CD4-positive, alpha-beta T cell treated with Interleukin-4 for 1 hour (primary cell): ENCODE results near the gene GAD1.

Experiments
- DNase-seq, 2 donors: peaks; one replicate each; pipeline ENCODE4 v3.0.0-alpha.2; 2020 to 2022

GAD1 gene

DNA sequence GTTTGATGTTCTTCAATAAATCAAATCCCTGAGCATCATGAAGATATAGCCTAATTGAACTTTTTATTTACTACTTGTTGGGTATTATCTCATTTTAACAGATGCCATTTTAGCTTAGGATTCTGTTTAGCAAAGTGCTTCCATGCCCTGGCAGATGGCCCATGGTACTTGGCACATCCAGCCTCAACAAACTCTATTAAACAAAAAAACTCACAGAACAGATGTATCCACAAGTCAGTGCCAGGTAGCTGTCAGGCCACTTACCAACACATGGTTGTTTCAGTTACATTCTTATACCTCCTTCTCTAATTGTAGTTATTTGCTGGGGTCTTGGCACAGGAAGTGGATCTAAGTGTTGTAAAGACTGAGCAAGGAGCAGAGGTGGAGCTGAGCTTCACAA, 29.6 kb downstream of the GAD1 start:
- DNase-seq: no peak

DNA sequence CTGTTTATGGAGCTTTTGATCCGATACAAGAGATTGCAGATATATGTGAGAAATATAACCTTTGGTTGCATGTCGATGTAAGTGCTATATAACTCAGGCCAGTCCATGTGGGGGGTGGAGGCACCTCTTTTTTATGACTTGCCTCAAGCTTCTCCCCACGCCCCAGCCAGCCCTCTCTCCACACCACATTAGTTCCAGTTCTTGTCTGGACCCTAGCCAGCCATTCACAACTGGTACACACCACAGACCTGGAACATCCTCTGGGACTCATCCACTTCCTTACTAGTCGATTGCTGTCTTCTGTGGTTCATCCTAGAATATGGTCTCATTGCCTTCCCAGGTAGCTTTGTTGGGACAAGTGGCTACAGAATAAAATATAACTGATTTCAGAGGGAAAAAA, 31.0 kb downstream of the GAD1 start:
- no peak for DNase-seq

DNA sequence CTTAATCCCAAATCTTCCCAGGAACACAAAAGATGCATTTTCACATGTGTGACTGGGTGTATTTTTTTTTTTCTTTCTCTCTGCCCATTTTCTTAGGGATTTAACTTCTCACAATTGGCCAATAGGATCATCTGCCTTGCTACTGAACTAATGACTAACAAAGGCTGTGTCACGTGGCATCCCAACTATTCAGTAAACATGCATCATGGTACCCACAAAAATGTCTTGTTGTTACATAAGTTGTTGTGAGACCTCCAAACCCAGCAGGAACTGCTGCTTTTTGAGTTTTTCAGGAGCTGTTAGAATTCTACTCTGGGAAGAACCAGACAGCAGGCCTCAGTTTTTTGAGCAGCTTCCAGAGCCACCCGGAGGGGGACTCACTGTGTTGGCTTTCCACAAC, 31.9 kb downstream of the GAD1 start:
- DNase-seq: no peak

DNA sequence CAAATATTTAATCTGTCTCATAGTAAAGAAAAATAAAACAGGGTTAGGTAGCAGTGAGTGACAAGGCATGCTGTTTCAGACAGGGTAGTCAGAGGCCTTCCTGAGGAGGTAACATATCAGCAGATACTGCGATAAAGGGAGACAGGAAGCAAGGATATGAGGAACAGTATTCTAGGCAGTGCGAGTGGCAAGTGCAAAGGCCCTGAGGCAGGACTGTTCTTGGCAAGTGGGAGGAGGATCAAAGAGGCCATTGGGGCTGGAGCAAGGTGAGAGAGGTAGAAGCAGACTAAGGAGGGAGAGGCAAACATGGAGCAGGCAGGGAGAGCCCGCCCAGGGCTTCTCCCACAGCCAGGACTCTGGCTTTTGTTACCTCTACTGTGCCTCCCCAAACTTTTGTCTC, 33.6 kb downstream of the GAD1 start:
- DNase-seq: no peak

DNA sequence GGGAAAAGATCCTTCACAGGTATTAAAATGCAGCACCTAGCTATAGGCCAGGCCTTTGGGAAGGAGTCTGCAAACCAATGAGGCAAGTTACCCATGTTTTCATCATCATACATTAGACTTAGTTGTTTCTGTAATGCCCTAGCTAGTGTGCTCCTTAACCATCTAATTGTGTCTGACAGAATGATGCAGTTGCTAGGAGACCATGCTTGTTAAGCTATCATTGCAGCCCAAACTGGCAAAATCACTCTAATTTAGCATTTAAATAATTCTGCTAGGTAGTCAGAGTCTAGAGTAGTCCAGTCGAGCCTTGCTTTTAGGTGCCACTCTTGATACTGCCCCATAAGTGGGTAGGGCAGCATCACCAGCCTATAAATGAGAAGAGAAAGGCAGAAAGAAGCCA, 34.9 kb downstream of the GAD1 start:
- no peak for DNase-seq

DNA sequence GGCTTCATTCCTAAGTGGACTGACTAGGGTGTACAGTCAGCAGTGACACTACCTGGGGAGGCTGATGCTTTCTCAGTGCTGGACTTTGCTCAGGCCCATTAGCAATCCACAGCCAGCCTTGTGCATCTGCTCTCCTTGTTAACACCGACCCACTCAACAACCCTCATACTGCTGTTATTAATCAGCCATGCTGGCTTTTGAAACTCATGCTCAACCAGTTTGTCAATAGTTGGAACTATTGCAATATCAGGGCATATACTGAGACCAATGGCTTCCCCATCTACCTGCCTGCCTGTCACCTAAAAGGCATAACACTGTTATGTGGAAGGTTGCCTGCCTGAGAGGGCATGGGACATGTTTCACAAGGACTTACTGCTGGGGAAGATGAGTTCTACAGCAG, 39.4 kb downstream of the GAD1 start:
- DNase-seq: no peak

DNA sequence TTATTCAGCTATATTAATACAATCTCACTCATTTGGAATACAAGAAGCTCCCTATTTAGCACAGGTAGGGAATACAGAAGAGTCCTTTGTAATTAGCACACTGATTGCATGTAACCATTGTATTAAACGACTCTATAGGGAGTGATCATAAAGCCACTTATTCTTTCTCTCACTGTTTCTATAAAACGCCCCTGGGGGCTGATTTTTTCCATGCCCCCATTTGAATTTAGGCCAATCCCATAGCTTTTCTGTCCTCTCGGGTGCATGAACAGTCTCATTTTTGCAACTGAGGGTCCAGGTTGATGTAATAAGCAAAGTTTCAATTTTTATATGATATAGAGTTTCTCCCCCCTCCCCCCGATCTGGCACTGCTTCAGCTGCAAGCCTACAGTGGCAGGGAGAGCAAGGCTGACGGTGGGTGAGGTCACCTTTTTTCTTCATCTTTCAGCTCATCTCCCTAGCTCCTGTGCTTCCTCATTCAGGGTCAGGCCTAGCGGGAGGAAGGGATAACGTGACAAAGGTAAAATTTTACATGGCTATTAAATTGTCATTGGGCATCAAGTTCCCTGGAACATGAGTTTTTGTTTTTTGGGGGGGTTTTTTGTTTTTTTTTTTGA, 45.7 kb downstream of the GAD1 start:
- DNase-seq: no peak

DNA sequence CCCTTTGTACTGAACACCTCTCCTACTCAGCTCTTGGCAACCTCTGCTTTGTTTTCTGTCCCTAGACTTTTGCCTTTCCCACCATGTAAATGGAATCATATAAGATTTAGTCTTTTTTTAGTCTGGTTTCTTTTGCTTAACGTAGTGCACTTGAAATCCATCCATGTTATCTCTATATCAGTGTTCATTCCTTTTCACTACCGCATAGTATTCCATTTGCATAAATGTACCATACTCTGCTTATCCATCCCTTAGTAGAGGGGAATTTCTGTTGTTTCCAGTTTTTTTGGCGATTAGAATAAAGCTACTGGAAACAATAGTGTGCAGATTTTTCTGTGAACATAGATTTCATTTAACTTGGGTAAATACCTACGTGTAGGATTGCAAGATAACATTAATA, 46.4 kb downstream of the GAD1 start:
- DNase-seq: no peak

DNA sequence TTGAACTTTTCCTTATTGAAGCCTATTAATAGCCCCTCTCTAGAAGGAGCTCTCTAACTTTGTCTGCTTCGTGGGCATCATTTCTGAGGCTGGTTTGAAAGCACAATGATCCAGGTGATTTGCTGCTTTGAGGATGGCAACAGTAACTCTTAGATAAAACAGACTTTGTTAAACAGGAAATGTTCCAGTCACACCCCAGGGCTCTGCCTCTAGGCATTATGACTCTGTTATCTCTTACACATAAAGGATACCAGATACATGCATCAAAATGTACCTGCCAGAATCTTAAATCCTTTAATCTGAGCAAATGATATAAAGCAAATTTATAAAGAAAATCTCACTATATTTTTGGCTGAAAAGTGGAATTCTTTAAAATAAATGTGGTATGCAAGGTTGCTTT, 52.3 kb downstream of the GAD1 start:
- DNase-seq: no peak

DNA sequence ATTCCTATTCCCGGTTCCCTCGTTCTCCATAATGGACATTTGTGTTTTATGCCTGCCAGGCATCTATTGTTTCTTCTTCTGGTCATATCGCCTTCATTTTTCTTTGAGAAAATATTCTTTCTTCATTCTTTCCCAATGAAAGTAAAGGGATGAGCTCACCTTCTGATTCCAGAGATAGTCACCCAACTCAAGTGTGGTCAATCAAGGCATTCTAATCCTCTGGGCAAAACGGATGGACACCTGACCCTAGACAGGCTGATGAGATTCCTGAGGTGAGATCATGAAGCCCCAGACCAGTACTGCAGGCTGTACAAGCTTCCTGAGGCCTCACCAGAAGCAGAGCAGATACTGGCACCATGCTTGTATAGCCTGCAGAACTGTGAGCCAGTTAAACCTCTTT, 52.8 kb downstream of the GAD1 start:
- DNase-seq: no peak

DNA sequence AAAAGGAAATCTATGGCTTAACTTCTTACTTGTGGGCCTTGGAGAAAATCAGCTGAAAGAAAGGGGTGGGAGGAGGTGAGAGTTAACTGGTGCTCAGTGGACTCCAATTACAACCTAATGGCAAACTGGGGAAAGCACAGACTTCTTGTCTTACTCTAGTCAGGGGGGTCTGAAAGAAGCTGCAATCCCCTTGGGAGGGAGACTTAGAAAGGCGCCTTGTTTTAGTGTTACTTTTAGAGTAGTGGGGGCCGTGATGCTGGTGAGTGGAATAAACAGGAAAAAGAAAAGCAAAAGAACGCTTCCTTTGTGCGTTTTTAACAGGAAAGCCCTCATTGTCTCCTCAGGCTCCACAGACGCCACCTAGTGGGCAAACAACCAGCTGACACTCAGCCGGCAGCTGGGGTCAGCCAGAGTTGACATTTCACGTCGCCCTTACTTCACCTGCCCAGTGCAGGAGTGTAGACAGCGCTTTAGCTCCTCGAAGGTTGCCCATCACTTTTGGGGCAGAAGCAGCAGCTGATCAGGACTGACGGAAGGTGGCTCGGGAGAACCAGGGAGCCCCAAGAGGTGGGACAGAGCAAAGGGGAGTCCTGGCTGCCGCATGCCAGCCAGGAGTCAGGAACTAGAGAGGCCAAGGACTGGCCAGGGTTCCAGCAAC, 56.5 kb downstream of the GAD1 start:
- peak; percentile 64 to 73 for DNase-seq

DNA sequence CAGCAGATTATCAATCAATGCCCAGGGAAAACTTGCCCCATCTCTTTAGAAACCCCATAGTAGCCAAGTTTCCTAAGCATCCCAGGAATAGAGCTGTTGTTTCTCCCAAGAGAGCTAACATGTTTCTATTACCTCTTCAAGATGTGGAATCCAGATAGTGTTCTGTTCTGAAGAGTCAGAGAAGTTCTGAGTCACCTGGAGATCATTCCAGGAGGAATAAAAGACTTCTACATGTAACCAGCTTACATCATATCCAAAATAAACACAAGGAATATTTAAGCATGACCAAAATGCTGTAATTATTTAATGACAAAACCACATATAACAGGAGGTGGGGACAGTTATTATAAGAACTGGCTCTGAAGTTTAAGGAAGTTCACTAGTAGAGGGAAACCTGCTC, 61.4 kb downstream of the GAD1 start:
- DNase-seq: no peak

DNA sequence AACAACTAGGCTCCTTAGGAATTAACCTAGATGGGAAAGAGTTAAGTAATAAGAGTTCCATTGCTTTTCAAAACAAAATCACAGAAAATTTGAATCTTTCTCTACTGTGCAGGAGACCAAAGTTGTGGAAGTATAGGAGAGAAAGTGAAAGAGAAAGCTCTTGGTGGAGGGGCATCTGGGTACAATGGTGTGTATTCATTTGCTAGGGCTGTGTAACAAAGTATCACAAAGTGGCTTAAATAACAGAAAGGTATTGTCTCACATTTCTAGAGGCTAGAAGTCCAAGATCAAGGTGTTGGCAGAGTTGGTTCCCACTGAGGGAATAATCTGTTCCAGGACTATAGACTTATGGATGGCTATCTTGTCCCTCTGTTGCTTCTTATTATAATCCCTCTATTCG, 61.8 kb downstream of the GAD1 start:
- DNase-seq: peak in 1 of 2 donors; percentile 21

DNA sequence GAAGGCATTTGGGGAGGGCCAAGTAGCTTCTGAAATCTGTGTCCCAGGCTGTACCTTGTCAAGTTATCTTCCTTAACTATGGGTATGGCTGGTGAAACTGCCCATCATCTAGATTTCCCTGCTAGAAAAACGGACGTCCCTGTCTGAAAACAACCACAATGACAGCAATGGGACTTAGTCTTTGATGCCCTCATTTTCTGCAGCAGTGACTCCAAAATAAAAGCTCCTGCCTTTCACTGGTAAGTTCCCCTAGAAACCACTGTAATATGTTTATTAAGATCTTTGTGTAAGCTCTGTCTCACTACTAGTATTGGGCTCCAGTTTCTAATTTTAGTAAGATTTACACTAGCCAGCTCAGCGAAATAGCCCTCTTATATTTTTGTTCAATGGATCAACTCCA, 65.2 kb downstream of the GAD1 start:
- no peak for DNase-seq

DNA sequence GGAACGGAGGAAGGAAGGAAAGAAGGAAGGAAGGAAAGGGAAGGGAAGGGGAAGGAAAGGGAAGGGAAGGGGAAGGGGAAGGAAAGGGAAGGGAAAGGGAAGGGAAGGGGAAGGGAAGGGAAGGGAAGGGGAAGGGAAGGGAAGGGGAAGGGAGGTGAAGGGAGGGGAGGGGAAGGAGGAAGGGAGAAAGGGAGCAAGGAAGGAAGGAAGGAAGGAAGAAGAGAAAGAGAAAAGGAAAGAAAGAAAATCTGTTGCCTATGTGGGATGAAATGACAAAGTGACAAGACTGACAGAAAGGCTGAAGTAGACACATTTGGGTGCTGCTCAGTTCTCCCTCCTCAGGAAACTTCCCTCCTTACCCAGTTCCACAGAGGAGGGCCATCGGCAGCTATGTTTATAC, 66.1 kb downstream of the GAD1 start:
- DNase-seq: no peak

DNA sequence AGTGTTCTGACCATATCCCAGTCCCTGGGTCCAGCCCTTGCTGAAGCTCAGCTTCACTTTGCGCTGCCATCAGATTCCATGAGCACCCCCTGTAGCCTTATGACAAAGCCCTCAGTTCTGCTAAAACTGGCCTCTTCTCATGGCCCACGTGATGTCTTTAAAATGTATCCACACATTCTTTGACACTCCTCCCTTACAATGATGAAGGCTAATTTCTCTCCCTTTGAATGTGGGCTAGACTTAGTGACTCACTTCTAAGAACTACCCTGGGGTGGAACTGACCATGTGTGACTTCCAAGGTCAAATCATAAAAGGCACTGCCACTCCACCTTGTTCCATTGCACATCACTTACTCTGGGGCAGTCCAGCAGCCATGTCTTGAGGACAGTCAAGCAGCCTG, 67.0 kb downstream of the GAD1 start:
- DNase-seq: no peak

DNA sequence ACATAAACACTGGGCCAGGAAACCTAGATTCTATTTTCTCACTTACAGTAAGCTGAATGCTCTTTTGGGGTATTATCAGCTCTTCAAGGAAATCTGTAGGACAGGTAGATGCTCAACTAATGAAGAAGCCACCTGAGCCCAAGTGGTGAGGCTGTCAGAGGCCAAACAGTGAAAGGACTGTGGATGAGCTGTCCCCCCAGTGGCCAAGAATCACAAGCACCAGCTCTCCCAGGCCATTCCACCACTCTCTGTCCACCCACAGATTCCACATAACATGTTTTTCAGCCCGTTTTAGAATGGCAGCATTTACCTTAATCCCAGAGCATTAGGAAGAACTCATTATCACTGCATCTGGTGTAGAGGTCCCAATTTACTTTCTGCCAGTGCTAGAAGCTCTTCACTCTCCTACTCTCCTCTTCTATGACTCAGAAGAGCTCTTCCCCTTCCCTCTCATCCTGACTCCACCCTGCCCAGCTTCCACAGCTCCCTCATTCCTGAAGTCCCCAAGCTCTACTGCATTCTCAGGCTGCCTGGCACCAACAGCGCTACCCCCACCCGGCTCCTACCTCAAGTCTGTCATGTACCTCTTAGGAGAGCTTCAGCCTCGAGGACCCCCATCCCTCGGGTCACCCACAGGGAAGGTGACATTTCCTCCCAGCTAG, 68.6 kb downstream of the GAD1 start:
- no peak for DNase-seq

DNA sequence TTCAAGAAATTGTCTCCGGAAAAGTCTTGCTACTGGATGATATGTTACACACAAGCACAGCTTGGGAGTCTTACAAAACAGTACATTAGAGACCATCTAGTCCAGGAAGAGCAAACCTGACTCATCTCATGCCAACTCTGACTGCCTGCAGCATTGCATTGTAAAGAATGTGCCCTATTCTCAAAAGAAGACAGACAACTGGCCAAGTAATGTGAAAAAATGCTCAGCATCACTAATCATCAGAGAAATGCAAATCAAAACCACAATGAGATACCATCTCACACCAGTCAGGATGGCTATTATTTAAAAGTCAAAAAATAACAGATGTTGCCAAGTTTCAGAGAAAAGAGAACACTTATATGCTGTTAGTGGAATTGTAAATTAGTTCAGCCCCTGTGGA, 69.7 kb downstream of the GAD1 start:
- no peak for DNase-seq

DNA sequence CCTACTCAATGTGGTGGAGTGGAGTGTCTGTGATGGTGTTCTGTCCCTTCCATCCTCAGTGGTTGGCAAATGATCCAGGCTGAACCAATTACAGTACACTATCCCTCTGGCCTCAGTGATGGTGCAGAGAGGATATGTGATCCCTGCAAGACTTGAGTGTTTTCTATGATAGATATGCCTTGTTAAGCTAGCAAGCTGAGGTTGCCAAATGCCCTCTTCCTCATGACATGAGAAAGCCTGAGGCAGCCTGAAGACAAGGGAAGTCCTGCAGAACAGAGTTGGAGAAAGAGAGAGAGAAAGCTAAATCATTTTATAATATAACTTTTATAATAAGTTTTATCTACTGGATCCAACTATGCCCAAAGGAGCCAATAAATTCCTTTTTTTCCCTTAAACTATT, 70.8 kb downstream of the GAD1 start:
- no peak for DNase-seq

DNA sequence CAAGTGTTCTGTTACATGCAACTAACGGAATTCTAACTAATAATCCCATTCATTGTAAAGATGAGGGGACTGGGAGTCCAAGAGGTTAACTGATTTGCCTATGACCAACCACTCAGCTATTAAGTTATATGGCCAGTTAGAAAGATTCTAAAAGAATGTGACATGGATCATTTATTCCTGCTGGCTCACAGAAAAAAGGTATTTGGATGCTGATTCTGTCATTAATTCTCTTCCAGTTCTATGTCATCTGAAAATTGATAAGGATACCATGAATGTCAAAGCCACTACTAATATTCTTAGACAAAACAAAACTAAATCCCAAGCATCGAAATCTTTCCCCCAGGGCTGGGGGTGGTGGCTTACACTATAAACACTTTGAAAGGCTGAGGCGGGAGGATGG, 71.2 kb downstream of the GAD1 start:
- DNase-seq: no peak

DNA sequence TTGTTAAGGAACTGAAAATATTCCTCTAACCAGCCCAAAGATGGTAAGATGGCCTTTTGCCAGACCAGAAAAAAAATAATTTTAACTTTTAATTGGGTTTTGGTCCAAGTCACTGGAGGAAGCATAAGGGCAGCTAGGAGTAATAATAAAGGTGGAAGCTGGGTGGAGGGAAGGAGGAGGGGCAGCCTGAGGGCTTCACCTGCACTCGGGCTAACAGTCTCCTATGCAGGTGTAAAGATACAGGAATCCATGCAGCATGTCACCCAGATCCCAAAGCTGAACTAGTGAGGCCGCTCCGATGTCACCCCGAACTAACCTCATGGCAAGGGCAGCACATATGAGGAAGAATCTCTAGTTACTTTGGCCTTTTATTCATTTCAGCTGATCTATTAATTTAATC, 75.2 kb downstream of the GAD1 start:
- no peak for DNase-seq

DNA sequence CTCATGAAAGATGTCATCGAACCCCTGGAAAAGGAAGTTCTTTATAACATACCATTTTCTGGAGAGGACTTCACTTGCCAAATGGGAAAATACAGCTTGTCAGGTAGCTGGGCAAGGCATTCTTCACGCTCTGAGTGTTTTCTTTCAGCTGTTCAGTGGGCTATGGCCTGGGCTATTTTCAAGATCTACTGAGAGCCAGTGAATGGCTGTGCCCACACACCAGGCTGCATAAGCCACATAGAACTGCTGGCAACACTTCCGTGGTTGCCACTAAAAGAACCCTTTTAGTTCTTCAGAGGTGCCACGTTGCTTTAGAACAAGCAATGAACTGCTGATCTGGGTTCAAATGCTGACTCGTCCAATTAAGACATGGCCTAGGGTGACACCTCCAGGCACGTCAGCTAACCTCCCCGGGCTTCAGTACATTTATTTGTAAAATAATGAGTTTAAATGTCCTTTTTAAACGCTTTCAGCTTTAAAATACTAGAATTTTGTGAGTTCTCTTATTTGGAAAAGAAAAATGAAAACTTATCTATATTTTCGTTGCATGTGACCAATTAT, 75.8 kb downstream of the GAD1 start:
- no peak for DNase-seq

DNA sequence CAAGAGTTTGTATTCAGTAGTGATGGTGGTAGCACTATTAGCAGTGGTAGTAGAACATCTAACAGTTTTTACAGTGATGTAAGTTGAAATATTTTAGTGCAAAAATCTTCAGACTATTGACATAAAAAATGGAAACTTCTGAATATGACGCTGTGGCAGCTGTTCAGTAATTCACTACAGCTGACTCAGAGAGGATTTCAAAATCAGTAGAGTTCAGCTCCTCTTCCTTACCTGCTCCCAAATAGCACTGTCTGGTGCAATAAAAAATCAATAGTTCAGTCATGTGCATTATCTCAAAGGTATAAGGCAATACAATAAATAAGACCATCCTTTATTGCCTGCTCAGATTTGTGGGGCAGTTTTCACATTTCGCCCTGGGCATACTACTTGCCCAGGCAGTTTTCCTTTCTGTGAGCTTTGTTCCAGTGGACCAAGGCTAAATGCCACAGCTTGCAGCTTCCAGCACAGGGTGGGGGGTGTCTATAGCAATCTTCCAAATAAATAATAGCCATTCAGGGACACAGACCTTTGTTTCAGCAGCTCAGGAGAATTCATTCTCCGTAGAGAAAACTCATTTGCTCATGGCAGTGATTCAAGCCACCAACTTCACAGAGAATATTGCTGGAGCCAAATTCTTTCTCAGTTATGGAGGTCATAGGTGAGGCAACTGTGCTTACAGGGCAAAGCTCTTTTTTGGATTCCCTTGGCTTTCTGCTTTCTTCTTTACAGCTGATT, 78.5 kb downstream of the GAD1 start:
- no peak for DNase-seq

DNA sequence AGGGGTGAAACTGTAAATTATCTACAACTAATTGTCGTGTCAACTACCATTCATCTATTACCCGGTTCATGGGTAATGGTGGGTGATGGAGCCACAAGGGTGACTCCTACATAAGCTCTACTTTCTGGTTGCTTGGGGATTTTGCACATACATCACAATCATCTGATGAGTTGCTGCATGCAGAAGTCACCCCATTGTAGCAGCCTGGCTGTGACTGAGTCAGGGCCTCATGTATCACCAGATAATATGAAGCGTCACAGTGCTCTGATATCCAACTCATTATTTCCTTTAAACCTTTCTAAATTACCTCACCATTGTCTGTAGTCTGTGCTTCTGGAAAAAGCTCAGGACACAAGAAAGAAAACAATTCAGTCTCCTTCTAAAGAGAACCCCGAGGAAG, 79.9 kb downstream of the GAD1 start:
- no peak for DNase-seq
